K562 (cell line): ENCODE measurements around the gene SPATA32. TPM values are rescaled to one million over a fixed set of nuclear protein-coding genes. Genes with fewer than 3 reads are reported as not detected.

ENCODE experiments used
- CCAR2 ChIP-seq: fragments of 200-400 bp; formaldehyde crosslinking; IDR thresholded peaks from 2 replicates; pipeline ENCODE4 v1.6.1; 2017; ENCODE audit warnings: mild to moderate bottlenecking, low read depth, low read length
- CHD2 ChIP-seq: IDR thresholded peaks from 2 replicates; pipeline ENCODE4 v1.6.1; 2011; ENCODE audit warnings: low read depth, low read length
- DPF2 ChIP-seq: fragments of 450-650 bp; IDR thresholded peaks from 2 replicates; pipeline ENCODE4 v1.6.1; 2016
- MAZ ChIP-seq, 2 experiments: fragments of 450-650 bp in 1 of 2; sonication (generic) in 1 of 2; formaldehyde crosslinking; IDR thresholded peaks in 1 of 2; conservative IDR thresholded peaks in 1 of 2; 2 replicates each; pipeline versions ENCODE4 v1.4.0 to v1.5.0; 2020; ENCODE audit warnings: mild to moderate bottlenecking in 1 of 2, missing genetic modification reagents in 1 of 2
- NR1H2 ChIP-seq: sonication (generic); formaldehyde crosslinking; IDR thresholded peaks from 2 replicates; pipeline ENCODE4 v1.4.0; 2020; ENCODE audit warnings: mild to moderate bottlenecking, missing genetic modification reagents
- POLR2G ChIP-seq: fragments of 200-400 bp; formaldehyde crosslinking; IDR thresholded peaks from 2 replicates; pipeline ENCODE4 v1.6.1; 2017; ENCODE audit warnings: low read depth, mild to moderate bottlenecking, antibody characterized with exemption, low read length, moderate library complexity
- PPARD ChIP-seq: fragments of 250-450 bp; sonication (Bioruptor Pico); IDR thresholded peaks from 2 replicates; pipeline ENCODE4 v1.8.0; 2022; ENCODE audit warnings: inconsistent platforms, mild to moderate bottlenecking, moderate library complexity
- RBFOX2 ChIP-seq: fragments of 200-400 bp; formaldehyde crosslinking; IDR thresholded peaks from 2 replicates; pipeline ENCODE4 v1.6.1; 2017; ENCODE audit warnings: low read depth, mild to moderate bottlenecking, low read length, moderate library complexity
- REST ChIP-seq, 2 experiments: fragments of 450-650 bp; formaldehyde crosslinking in 1 of 2; IDR thresholded peaks; 2 replicates each; pipeline versions ENCODE4 v1.4.0 to v1.6.1; 2014 to 2020; ENCODE audit warnings: mild to moderate bottlenecking in 2 of 2, borderline replicate concordance in 1 of 2, low read depth in 1 of 2
- SP1 ChIP-seq: sonication (generic); formaldehyde crosslinking; IDR thresholded peaks from 2 replicates; pipeline ENCODE4 v1.8.1; 2022; ENCODE audit warnings: mild to moderate bottlenecking, missing genetic modification reagents
- TOE1 ChIP-seq, 2 experiments: fragments of 450-650 bp in 1 of 2; sonication (generic) in 1 of 2; formaldehyde crosslinking in 1 of 2; IDR thresholded peaks; 2 replicates each; pipeline versions ENCODE4 v1.7.1 to v1.8.0; 2016 to 2022; ENCODE audit warnings: borderline replicate concordance in 2 of 2, mild to moderate bottlenecking in 2 of 2, antibody characterized with exemption in 1 of 2, inconsistent platforms in 1 of 2, low read depth in 1 of 2, missing genetic modification reagents in 1 of 2, moderate library complexity in 1 of 2
- TRIM24 ChIP-seq, 2 experiments: fragments of 450-650 bp; IDR thresholded peaks; 2 replicates each; pipeline ENCODE4 v1.6.1; 2016
- VEZF1 ChIP-seq: fragments of 200-800 bp; sonication (Bioruptor generic); IDR thresholded peaks from 2 replicates; pipeline ENCODE4 v1.6.1; 2017; ENCODE audit warnings: missing genetic modification characterization, missing compliant biosample characterization
- ZFP36 ChIP-seq: fragments of 150-350 bp; IDR thresholded peaks from 2 replicates; pipeline ENCODE4 v1.6.1; 2018; ENCODE audit warnings: low read length, low read depth; ENCODE audit not compliant: partially characterized antibody
- ZKSCAN8 ChIP-seq: fragments of 200-800 bp; sonication (Bioruptor generic); IDR thresholded peaks from 2 replicates; pipeline ENCODE4 v1.6.1; 2016; ENCODE audit warnings: missing genetic modification characterization, missing compliant biosample characterization
- ZNF12 ChIP-seq: sonication (generic); formaldehyde crosslinking; IDR thresholded peaks from 2 replicates; pipeline ENCODE4 v1.4.0; 2020; ENCODE audit warnings: mild to moderate bottlenecking, missing genetic modification reagents
- ZNF507 ChIP-seq: conservative IDR thresholded peaks from 2 replicates; pipeline ENCODE4 v1.6.1; 2017; ENCODE audit warnings: missing genetic modification characterization, missing compliant biosample characterization
- ZNF695 ChIP-seq: fragments of 450-650 bp; formaldehyde crosslinking; IDR thresholded peaks from 2 replicates; pipeline ENCODE4 v1.4.0; 2020; ENCODE audit warnings: mild to moderate bottlenecking, moderate library complexity
- polyA plus RNA-seq, 8 experiments: library from polyadenylated mRNA; depleted of rRNA in 4 of 8; stranded (reverse) in 5 of 8; unstranded in 3 of 8; fragments of >200 nt; fragmentation: Nextera tagmentation in 2 of 8; fragmentation: Illumina TruSeq in 1 of 8; extraction: Ambion mirVana in 2 of 8; extraction: Trizol in 1 of 8; gene quantifications; 2 replicates each; pipeline versions ENCODE4 v1.2.1 to v1.2.3, GENCODE V29; 2011 to 2014; ENCODE audit warnings: inconsistent platforms in 1 of 8, missing spikeins in 1 of 8
- total RNA-seq, 7 experiments: library from RNA; depleted of rRNA in 6 of 7; stranded (reverse); fragments of >200 nt in 6 of 7; fragmentation: Illumina TruSeq in 2 of 7; extraction: Trizol in 2 of 7; gene quantifications; 2 replicates each; pipeline versions ENCODE4 v1.2.1 to v1.2.3, GENCODE V29; 2011 to 2021; ENCODE audit warnings: low replicate concordance in 1 of 7

Gene SPATA32
- total and polyA plus RNA-seq, 9 of the 15 experiments (the other 6 are each of a cell fraction or from before 2014, with no cell fraction given): 0.03 to 0.06 TPM; not detected in 7

DNA sequence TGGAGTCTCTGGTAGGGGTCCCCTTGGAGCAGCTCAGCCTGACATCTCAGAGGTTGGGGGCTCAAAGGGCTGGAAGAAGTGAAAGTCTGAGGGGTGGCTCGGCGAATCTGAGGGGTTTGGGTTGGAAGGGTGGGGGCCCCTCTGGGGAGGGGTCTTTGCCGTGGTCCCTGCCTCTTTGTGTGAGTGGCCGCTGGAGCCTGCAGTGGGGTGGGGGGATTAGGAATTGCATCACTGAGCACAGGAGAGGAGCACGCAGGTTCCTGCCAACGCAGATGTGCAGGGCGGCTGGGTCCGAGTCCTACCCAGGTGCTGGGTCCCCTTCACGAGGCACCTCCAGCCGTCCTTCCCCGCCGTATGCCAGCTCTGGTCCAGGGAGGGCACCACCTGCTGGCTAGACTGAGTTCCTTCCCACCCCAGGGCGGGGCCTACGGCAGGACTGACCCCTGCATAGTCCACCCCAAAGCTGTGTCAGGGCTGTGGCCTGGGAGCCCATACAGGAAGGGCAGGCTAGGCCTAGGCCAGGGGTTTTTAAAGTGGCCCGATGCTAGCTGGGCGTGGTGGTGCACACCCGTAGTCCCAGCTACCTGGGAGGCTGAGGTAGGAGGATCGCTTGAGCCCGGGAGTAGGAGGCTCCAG lies 30.3 kb downstream of the SPATA32 start (continued):
- TF ChIP-seq REST (IDR thresholded peaks at IDR 0.05; ENCODE audit: borderline replicate concordance): peak; percentile 32; the same call in 1 of the 2 replicates
- TF ChIP-seq REST (CRISPR knock-in tag; IDR thresholded peaks at IDR 0.05; ENCODE audit: low read depth): no peak
- no peak for TF ChIP-seq CHD2
- no peak for TF ChIP-seq ZKSCAN8
- no peak for TF ChIP-seq DPF2
- peak; percentile 33; the same call in 1 of the 2 replicates for TF ChIP-seq POLR2G
- no peak for TF ChIP-seq PPARD (CRISPR knock-in tag)
- TF ChIP-seq TRIM24 (IDR thresholded peaks at IDR 0.05): no peak
- TF ChIP-seq SP1 (CRISPR knock-in tag): no peak
- TF ChIP-seq MAZ (CRISPR knock-in tag; conservative IDR thresholded peaks at IDR 0.05 in 1 of 2, IDR thresholded peaks at IDR 0.05 in 1 of 2): no peak
- TF ChIP-seq RBFOX2: 0 out of 2 replicates have a peak, but pooled peaks have one; percentile 30
- no peak for TF ChIP-seq VEZF1
- no peak for TF ChIP-seq ZNF695
- TF ChIP-seq ZNF507 (tag): no peak
- no peak for TF ChIP-seq TOE1 (IDR thresholded peaks at IDR 0.05; ENCODE audit: borderline replicate concordance)
- no peak for TF ChIP-seq TOE1 (CRISPR knock-in tag; IDR thresholded peaks at IDR 0.05; ENCODE audit: borderline replicate concordance, low read depth)
- TF ChIP-seq NR1H2 (CRISPR knock-in tag): no peak
- no peak for TF ChIP-seq CCAR2
- no peak for TF ChIP-seq ZFP36
- no peak for TF ChIP-seq ZNF12 (CRISPR knock-in tag)
